ENCODE measurements around the gene ZNF346.

Gene ZNF346

DNA sequence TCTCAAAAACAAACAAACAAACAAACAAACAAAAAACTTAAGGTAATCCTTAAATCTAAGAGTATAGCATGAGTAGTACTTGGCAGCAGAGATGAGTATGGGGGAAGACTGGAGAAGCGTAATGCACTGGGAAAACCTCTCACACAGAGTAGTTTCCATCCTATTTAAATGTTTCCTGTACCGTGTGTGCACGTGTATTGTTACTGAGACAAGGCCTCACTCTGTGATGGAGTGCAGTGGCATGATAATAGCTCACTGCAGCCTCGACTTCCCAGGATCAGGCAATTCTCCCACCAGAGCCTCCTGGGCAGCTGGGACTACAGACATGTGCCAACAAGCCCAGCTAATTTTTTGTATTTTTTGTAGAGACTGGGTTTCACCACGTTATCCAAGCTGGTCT lies 18.8 kb upstream of the ZNF346 start:
- no peak for DNase-seq (ENCODE audit: low read depth)
- no peak overlapping the region for H3K4me3 ChIP-seq (ENCODE audit: low read depth, low read length)
- TF ChIP-seq, protein P1, sequence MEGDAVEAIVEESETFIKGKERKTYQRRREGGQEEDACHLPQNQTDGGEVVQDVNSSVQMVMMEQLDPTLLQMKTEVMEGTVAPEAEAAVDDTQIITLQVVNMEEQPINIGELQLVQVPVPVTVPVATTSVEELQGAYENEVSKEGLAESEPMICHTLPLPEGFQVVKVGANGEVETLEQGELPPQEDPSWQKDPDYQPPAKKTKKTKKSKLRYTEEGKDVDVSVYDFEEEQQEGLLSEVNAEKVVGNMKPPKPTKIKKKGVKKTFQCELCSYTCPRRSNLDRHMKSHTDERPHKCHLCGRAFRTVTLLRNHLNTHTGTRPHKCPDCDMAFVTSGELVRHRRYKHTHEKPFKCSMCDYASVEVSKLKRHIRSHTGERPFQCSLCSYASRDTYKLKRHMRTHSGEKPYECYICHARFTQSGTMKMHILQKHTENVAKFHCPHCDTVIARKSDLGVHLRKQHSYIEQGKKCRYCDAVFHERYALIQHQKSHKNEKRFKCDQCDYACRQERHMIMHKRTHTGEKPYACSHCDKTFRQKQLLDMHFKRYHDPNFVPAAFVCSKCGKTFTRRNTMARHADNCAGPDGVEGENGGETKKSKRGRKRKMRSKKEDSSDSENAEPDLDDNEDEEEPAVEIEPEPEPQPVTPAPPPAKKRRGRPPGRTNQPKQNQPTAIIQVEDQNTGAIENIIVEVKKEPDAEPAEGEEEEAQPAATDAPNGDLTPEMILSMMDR (IDR thresholded peaks at IDR 0.05; ENCODE audit: control insufficient read depth, extremely low read depth, insufficient read depth): no peak

DNA sequence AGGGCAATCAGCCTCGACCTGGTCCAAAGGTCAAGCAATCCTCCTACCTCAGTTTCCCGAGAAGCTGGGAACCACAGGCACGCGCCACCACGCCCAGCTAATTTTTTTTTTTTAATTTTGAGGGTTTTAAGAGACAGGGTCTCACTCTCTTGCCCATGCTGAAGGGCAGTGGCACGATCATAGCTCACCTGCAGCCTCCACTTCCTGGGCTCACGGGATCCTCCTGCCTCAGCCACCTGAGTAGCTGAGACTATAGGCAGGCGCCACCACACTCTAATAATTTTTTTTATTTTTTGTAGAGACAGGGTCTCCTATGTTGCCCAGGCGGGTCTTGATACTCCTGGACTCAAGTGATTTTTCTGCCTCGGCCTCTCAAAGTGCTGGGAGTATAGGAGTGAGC lies 17.5 kb upstream of the ZNF346 start:
- TF ChIP-seq, protein P1 (IDR thresholded peaks at IDR 0.05; ENCODE audit: control insufficient read depth, extremely low read depth, insufficient read depth): no peak
- peak overlapping the region; percentile 91 for H3K4me3 ChIP-seq (ENCODE audit: low read depth, low read length)
- no peak for DNase-seq (ENCODE audit: low read depth)

DNA sequence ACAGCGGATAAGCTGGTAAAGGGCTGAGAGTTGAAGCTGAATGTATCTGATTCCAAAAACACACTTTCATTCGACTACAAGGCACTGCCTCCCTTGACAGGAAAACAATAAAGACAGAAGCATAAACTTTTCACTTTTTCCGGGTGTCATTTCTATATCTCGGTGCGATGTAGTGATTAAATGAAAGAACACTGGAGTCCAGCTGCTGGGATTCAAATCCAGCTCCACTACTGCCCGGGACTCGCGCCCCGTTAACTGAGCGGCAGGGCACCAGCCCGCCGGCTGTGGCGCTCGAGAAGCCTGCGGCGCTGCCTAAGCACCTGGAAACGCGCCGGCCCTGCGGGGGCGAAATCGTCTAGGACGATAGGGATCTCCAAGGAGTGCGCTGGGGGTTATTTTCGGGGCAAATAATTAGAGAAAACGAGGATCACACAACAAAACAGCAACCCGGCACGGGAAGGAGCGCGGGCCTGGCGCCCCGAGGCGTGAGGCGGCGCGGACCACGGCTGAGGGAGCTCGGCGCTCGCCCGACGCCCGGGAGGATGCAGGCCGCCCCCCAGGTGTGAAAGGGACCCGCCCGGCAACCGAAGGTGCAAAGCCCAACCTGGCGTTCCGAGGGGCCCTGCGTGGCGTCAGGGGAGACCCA lies 16.8 kb upstream of the ZNF346 start:
- H3K4me3 ChIP-seq (ENCODE audit: low read depth, low read length): peak overlapping the region; percentile 91
- DNase-seq (ENCODE audit: low read depth): peak; percentile 27
- TF ChIP-seq, protein P1 (IDR thresholded peaks at IDR 0.05; ENCODE audit: control insufficient read depth, extremely low read depth, insufficient read depth): peak; percentile 59

DNA sequence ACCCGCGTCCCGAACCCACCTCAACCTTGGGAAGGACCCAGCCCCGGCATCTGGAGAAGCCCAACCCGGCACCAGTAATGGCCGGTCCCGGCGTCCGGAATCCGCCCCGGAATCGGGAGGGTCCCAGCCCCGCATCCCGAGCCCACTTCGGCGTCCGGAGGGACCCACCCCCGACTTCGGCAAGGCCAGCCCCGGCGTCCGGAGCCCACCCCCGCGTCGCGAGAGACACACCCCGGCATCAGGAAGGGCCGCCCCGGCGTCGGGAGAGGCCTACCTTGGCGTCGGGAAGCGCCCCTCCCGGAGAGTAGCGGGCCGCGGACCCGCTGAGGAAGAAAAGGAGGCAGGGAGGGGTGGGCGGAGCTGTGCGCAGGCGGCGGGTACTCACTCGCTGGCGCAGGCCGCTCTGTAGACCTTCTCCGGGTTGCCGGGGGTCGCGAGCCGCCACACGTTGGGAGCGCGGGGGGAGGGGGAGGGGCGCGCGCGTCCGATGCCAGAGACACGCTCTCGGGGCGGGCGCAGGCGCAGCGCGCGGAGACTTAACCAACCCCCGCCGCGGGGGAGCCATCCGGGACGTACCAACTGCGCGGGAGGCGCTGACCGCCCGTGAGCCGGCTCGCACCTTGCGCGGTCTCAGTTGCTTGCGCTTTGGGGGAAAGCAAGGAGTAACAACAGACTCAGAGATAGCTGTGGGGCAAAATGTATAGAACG lies 16.1 kb upstream of the ZNF346 start, which contains the start of gene UIMC1:
UIMC1 (minus strand) TSS at position 515 of the 708 bp plus-strand sequence. CDS start 24,164 bp downstream, outside the sequence.
- peak within 1 kb of the TSS; percentile 91 for H3K4me3 ChIP-seq (ENCODE audit: low read depth, low read length)
- TF ChIP-seq, protein P1 (IDR thresholded peaks at IDR 0.05; ENCODE audit: control insufficient read depth, extremely low read depth, insufficient read depth): no peak
- DNase-seq (ENCODE audit: low read depth): peak; percentile 76

DNA sequence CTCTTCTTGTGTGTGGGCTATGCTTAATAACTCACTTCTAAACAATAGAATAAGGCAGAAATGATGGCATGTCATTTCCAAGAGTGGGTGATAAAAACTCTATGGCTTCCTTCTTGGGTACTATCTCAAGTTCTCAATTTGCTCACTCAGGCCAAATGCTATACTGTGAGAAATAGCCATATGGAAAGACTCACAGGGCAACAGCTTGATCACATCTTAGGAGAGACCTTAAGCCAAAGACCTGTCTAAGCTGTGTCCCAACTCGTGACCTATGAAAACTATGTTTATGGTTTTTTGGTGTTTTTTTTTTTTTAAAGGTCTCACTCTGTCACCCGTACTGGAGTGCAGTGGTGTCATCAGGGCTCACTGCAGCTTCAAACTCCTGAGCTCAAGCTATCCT lies 13.8 kb upstream of the ZNF346 start:
- no peak overlapping the region for H3K4me3 ChIP-seq (ENCODE audit: low read depth, low read length)
- no peak for DNase-seq (ENCODE audit: low read depth)
- TF ChIP-seq, protein P1 (IDR thresholded peaks at IDR 0.05; ENCODE audit: control insufficient read depth, extremely low read depth, insufficient read depth): no peak

DNA sequence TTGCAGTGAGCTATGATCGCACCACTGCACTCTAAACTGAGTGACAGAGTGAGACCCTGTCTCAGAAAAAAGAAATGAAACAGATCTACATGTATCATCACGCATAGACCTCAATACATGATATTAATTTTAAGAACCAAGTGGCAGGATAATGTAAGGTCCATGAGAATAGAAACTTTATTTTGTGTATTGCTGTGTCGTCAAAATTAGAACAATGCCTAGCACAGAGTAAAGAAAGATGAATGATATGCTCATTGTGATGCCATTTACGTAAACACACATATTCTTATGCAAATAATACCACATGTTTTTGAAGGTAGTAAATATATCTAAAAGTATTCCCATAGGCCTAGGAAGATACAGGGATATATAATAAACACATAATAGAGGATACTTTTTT lies 12.3 kb upstream of the ZNF346 start:
- no peak for DNase-seq (ENCODE audit: low read depth)
- H3K4me3 ChIP-seq (ENCODE audit: low read depth, low read length): no peak overlapping the region
- TF ChIP-seq, protein P1 (IDR thresholded peaks at IDR 0.05; ENCODE audit: control insufficient read depth, extremely low read depth, insufficient read depth): no peak

All from LNCaP clone FGC (cell line).